Stimulated activated CD4-positive, alpha-beta T cell treated with anti-CD3 and anti-CD28 coated beads, Interleukin-15, amount 100 ng/mL, for 48 hours (primary cell): ENCODE data around the gene KCNQ1.

Experiments used
- DNase-seq, 2 donors: peaks; one replicate each; pipeline ENCODE4 v3.0.0-alpha.2; 2020; ENCODE audit warnings: low read depth in 2 of 2

Gene KCNQ1

GRCh38 chr11:2647167-2647566, 202.4 kb downstream of the KCNQ1 start:
- DNase-seq, result no peak

GRCh38 chr11:2647953-2648352, 203.1 kb downstream of the KCNQ1 start:
- no peak for DNase-seq

- no peak for DNase-seq
Observed at GRCh38 chr11:2649400-2649799, 204.6 kb downstream of the KCNQ1 start.

GRCh38 chr11:2649848-2650247, 205.0 kb downstream of the KCNQ1 start:
- no peak for DNase-seq

GRCh38 chr11:2650343-2650867, 205.6 kb downstream of the KCNQ1 start:
- DNase-seq, result no peak

GRCh38 chr11:2651054-2651617, 206.3 kb downstream of the KCNQ1 start:
- DNase-seq, result no peak

- no peak for DNase-seq
Observed at GRCh38 chr11:2651826-2652271, 207.0 kb downstream of the KCNQ1 start.

- no peak for DNase-seq
Observed at GRCh38 chr11:2652333-2653197, 207.8 kb downstream of the KCNQ1 start.

GRCh38 chr11:2653198-2653551, 208.4 kb downstream of the KCNQ1 start:
- no peak for DNase-seq

- DNase-seq, result no peak
Observed at GRCh38 chr11:2653930-2654739, 209.3 kb downstream of the KCNQ1 start.

- DNase-seq, result no peak
Observed at GRCh38 chr11:2655016-2655719, 210.4 kb downstream of the KCNQ1 start.

GRCh38 chr11:2655834-2656622, 211.2 kb downstream of the KCNQ1 start:
- no peak for DNase-seq

GRCh38 chr11:2656859-2657258, 212.1 kb downstream of the KCNQ1 start:
- no peak for DNase-seq

GRCh38 chr11:2657697-2658284, 213.0 kb downstream of the KCNQ1 start:
- DNase-seq, result no peak

GRCh38 chr11:2660357-2660939, 215.6 kb downstream of the KCNQ1 start:
- no peak for DNase-seq

- no peak for DNase-seq
Observed at GRCh38 chr11:2661173-2662023, 216.6 kb downstream of the KCNQ1 start.

- DNase-seq, result no peak
Observed at GRCh38 chr11:2662024-2662312, 217.2 kb downstream of the KCNQ1 start.

GRCh38 chr11:2662430-2663299, 217.9 kb downstream of the KCNQ1 start:
- no peak for DNase-seq
